GM18498 (cell line): ENCODE measurements around the gene CDH11.

ENCODE experiments used
- ATAC-seq: cut with Tn5 transposase; IDR thresholded peaks from one replicate; pipeline ENCODE4 v1.9.1; 2021; ENCODE audit warnings: mild to moderate bottlenecking, moderate library complexity; ENCODE audit not compliant: unreplicated experiment

The CDH11 gene

GRCh38 chr16:65121870-65122723, at the start of gene CDH11:
TSS of gene CDH11 (minus strand) at chr16:65122063. CDS start at chr16:65004869, 117,194 bp downstream.
- ATAC-seq = no peak

GRCh38 chr16:65154321-65154720, 32.5 kb upstream of the CDH11 start:
- no peak for ATAC-seq

GRCh38 chr16:65153365-65154105, 31.7 kb upstream of the CDH11 start:
- ATAC-seq = no peak

- ATAC-seq = no peak
Measured at GRCh38 chr16:65148804-65149203, 26.9 kb upstream of the CDH11 start.

- no peak for ATAC-seq
Measured at GRCh38 chr16:65142276-65142675, 20.4 kb upstream of the CDH11 start.

- ATAC-seq = no peak
Measured at GRCh38 chr16:65136681-65137080, 14.8 kb upstream of the CDH11 start.

- no peak for ATAC-seq
Measured at GRCh38 chr16:65126845-65127624, 5.2 kb upstream of the CDH11 start.

GRCh38 chr16:65125871-65126270, 4.0 kb upstream of the CDH11 start:
- ATAC-seq = no peak

GRCh38 chr16:65125322-65125721, 3.5 kb upstream of the CDH11 start:
- no peak for ATAC-seq

- ATAC-seq = no peak
Measured at GRCh38 chr16:65124596-65124995, 2.7 kb upstream of the CDH11 start.

- ATAC-seq = no peak
Measured at GRCh38 chr16:65124212-65124548, 2.3 kb upstream of the CDH11 start.

GRCh38 chr16:65123396-65124211, 1.7 kb upstream of the CDH11 start:
- no peak for ATAC-seq

- no peak for ATAC-seq
Measured at GRCh38 chr16:65122724-65123395, 997 bp upstream of the CDH11 start.

- ATAC-seq = no peak
Measured at GRCh38 chr16:65120831-65121721, 787 bp downstream of the CDH11 start.

GRCh38 chr16:65120461-65120830, 1.4 kb downstream of the CDH11 start:
- no peak for ATAC-seq

- ATAC-seq = no peak
Measured at GRCh38 chr16:65119901-65120401, 1.9 kb downstream of the CDH11 start.

- no peak for ATAC-seq
Measured at GRCh38 chr16:65119435-65119834, 2.4 kb downstream of the CDH11 start.

- ATAC-seq = no peak
Measured at GRCh38 chr16:65118871-65119270, 3.0 kb downstream of the CDH11 start.
